ENCODE results near the gene NPEPL1.

- TF ChIP-seq POU2F2 (IDR thresholded peaks at IDR 0.05; ENCODE audit: borderline replicate concordance, low read depth, low read length) (no peak), CTCF (IDR thresholded peaks at IDR 0.05 in 2 of 3, conservative IDR thresholded peaks at IDR 0.05 in 1 of 3; ENCODE audit: control insufficient read depth in 2 of 3, extremely low read depth in 1 of 3, insufficient read depth in 1 of 3, low read depth in 3 of 3, low read length in 3 of 3) (no peak), ZBTB33 (IDR thresholded peaks at IDR 0.05) (no peak), ATF3 (IDR thresholded peaks at IDR 0.05; ENCODE audit: borderline replicate concordance, extremely low read depth, low read depth, low read length) (no peak), EZH2 (IDR thresholded peaks at IDR 0.05; ENCODE audit: borderline replicate concordance, control insufficient read depth, low read depth, low read length) (no peak), IRF3 (IDR thresholded peaks at IDR 0.05) (no peak)
Observed at GRCh38 chr20:58695084-58695722, 2.6 kb downstream of the NPEPL1 start.

Data from GM12878 (cell line).